ENCODE data around the gene PPP1R11. TPM values are rescaled to one million over a fixed set of nuclear protein-coding genes. Genes with fewer than 3 reads are reported as not detected.

PPP1R11 gene
- total RNA-seq = 10.3 and 11.9 TPM in 2 replicates

GRCh38 chr6:30066577-30067459, at the start of gene PPP1R11:
Gene PPP1R11, plus strand, starts transcription at chr6:30067198. Its CDS starts 213 bp downstream, at chr6:30067411.

GRCh38 chr6:30061092-30061857, 5.7 kb upstream of the PPP1R11 start, which contains the start of gene POLR1H:
Gene POLR1H, plus strand, starts transcription at chr6:30061265. Its CDS starts 260 bp downstream, at chr6:30061525.

GRCh38 chr6:30075094-30075789, 8.2 kb downstream of the PPP1R11 start, which contains the start of gene RNF39:
Gene RNF39, minus strand, starts transcription at chr6:30075769. Its CDS starts 184 bp downstream, at chr6:30075585.

GRCh38 chr6:30113003-30113759, 46.2 kb downstream of the PPP1R11 start, which contains the start of gene TRIM31:
Gene TRIM31, minus strand, starts transcription at chr6:30113090. Its CDS starts 285 bp downstream, at chr6:30112805.

Other genes starting within 250 kb of the PPP1R11 start
- not detected in 2 replicates for gene HLA-G, start 239.4 kb upstream of the PPP1R11 start, total RNA-seq
- 202 and 369 TPM in 2 replicates for gene HLA-A, start 124.7 kb upstream of the PPP1R11 start, total RNA-seq
- gene POLR1H, start 5.9 kb upstream of the PPP1R11 start, total RNA-seq = 34.8 and 39.0 TPM in 2 replicates
- not detected in 2 replicates for gene RNF39, start 8.6 kb downstream of the PPP1R11 start, total RNA-seq
- not detected in 2 replicates for gene TRIM31, start 45.9 kb downstream of the PPP1R11 start, total RNA-seq
- gene TRIM40, start 68.9 kb downstream of the PPP1R11 start, total RNA-seq = not detected in 2 replicates
- 0.12 TPM in 1 of 2 replicates, not detected in the other for gene TRIM10, start 94.0 kb downstream of the PPP1R11 start, total RNA-seq
- not detected in 2 replicates for gene TRIM15, start 96.3 kb downstream of the PPP1R11 start, total RNA-seq
- 24.0 and 28.9 TPM in 2 replicates for gene TRIM26, start 146.2 kb downstream of the PPP1R11 start, total RNA-seq

Measured in uterine smooth muscle cell (primary cell).